K562 (cell line): ENCODE results near the gene P2RY6. TPM values are rescaled to one million over a fixed set of nuclear protein-coding genes. Genes with fewer than 3 reads are reported as not detected.

Experiments used
- BHLHE40 ChIP-seq: IDR thresholded peaks from 2 replicates; pipeline ENCODE4 v1.6.1; 2011; ENCODE audit warnings: low read length, improper control_type of control experiment
- CTBP1 ChIP-seq: fragments of 450-650 bp; IDR thresholded peaks from 2 replicates; pipeline ENCODE4 v1.6.1; 2016; ENCODE audit warnings: borderline replicate concordance
- ELF1 ChIP-seq: fragments of 200-800 bp; sonication (Bioruptor generic); IDR thresholded peaks from 2 replicates; pipeline ENCODE4 v1.6.1; 2016; ENCODE audit warnings: missing genetic modification characterization, missing compliant biosample characterization
- FOS ChIP-seq: IDR thresholded peaks from 3 replicates; pipeline ENCODE4 v1.6.1; 2011; ENCODE audit not compliant: insufficient read length; ENCODE audit errors: extremely low read depth
- GMEB1 ChIP-seq: fragments of 250-450 bp; sonication (Bioruptor Pico); IDR thresholded peaks from 2 replicates; pipeline ENCODE4 v1.4.0; 2020; ENCODE audit warnings: mild to moderate bottlenecking
- HDGF ChIP-seq: fragments of 450-650 bp; IDR thresholded peaks from 2 replicates; pipeline ENCODE4 v1.6.1; 2016
- MCM3 ChIP-seq: fragments of 450-650 bp; IDR thresholded peaks from 2 replicates; pipeline ENCODE4 v1.6.1; 2016
- MEF2D ChIP-seq: conservative IDR thresholded peaks from 2 replicates; pipeline ENCODE4 v1.6.1; 2016; ENCODE audit warnings: low read depth, missing genetic modification characterization, missing compliant biosample characterization
- NCOA1 ChIP-seq: fragments of 450-650 bp; IDR thresholded peaks from 2 replicates; pipeline ENCODE4 v1.6.1; 2016; ENCODE audit warnings: low read depth
- NCOA6 ChIP-seq: fragments of 450-650 bp; IDR thresholded peaks from 2 replicates; pipeline ENCODE4 v1.6.1; 2017; ENCODE audit warnings: mild to moderate bottlenecking
- NFIC ChIP-seq: fragments of 450-650 bp; IDR thresholded peaks from 2 replicates; pipeline ENCODE4 v1.6.1; 2017; ENCODE audit warnings: mild to moderate bottlenecking, inconsistent platforms
- NRF1 ChIP-seq, 2 experiments: fragments of 450-650 bp; IDR thresholded peaks in 1 of 2; conservative IDR thresholded peaks in 1 of 2; 2 replicates each; pipeline ENCODE4 v1.6.1; 2014; ENCODE audit warnings: mild to moderate bottlenecking in 2 of 2
- SNIP1 ChIP-seq: fragments of 450-650 bp; IDR thresholded peaks from 2 replicates; pipeline ENCODE4 v1.7.1; 2017; ENCODE audit warnings: low read depth, mild to moderate bottlenecking
- SRF ChIP-seq, 2 experiments: fragments of 250-450, 450-650 bp in 1 of 2; sonication (Bioruptor Pico) in 1 of 2; sonication (generic) in 1 of 2; formaldehyde crosslinking; IDR thresholded peaks; 2 replicates each; pipeline versions ENCODE4 v1.5.0 to v1.5.1; 2020 to 2022; ENCODE audit warnings: mild to moderate bottlenecking in 1 of 2, missing genetic modification reagents in 1 of 2
- TAF7 ChIP-seq: fragments of 450-650 bp; IDR thresholded peaks from 2 replicates; pipeline ENCODE4 v1.6.1; 2016; ENCODE audit warnings: missing genetic modification characterization, missing compliant biosample characterization
- TEAD4 ChIP-seq, 2 experiments: sonication (generic) in 1 of 2; formaldehyde crosslinking in 1 of 2; IDR thresholded peaks; 2 replicates each; pipeline versions ENCODE4 v1.6.1 to v1.8.0; 2012 to 2022; ENCODE audit warnings: borderline replicate concordance in 1 of 2, inconsistent platforms in 1 of 2, low read length in 1 of 2, mild to moderate bottlenecking in 1 of 2, missing genetic modification reagents in 1 of 2
- ZFX ChIP-seq: sonication (generic); formaldehyde crosslinking; IDR thresholded peaks from 2 replicates; pipeline ENCODE4 v1.8.0; 2022; ENCODE audit warnings: mild to moderate bottlenecking, missing genetic modification reagents, moderate library complexity
- ZNF175 ChIP-seq: fragments of 200-800 bp; sonication (Bioruptor generic); IDR thresholded peaks from 2 replicates; pipeline ENCODE4 v1.6.1; 2016; ENCODE audit warnings: low read depth, mild to moderate bottlenecking, missing genetic modification characterization, missing compliant biosample characterization
- ZNF217 ChIP-seq: sonication (generic); formaldehyde crosslinking; IDR thresholded peaks from 2 replicates; pipeline ENCODE4 v1.8.0; 2022; ENCODE audit warnings: mild to moderate bottlenecking, missing genetic modification reagents
- ZNF24 ChIP-seq: fragments of 450-650 bp; IDR thresholded peaks from 2 replicates; pipeline ENCODE4 v1.6.1; 2016
- ZNF384 ChIP-seq: IDR thresholded peaks from 2 replicates; pipeline ENCODE4 v1.6.1; 2012; ENCODE audit warnings: low read depth, low read length, improper control_type of control experiment
- ZNF695 ChIP-seq: fragments of 450-650 bp; formaldehyde crosslinking; IDR thresholded peaks from 2 replicates; pipeline ENCODE4 v1.4.0; 2020; ENCODE audit warnings: mild to moderate bottlenecking, moderate library complexity
- polyA plus RNA-seq, 8 experiments: library from polyadenylated mRNA; depleted of rRNA in 4 of 8; stranded (reverse) in 5 of 8; unstranded in 3 of 8; fragments of >200 nt; fragmentation: Nextera tagmentation in 2 of 8; fragmentation: Illumina TruSeq in 1 of 8; extraction: Ambion mirVana in 2 of 8; extraction: Trizol in 1 of 8; gene quantifications; 2 replicates each; pipeline versions ENCODE4 v1.2.1 to v1.2.3, GENCODE V29; 2011 to 2014; ENCODE audit warnings: inconsistent platforms in 1 of 8, missing spikeins in 1 of 8
- total RNA-seq, 7 experiments: library from RNA; depleted of rRNA in 6 of 7; stranded (reverse); fragments of >200 nt in 6 of 7; fragmentation: Illumina TruSeq in 2 of 7; extraction: Trizol in 2 of 7; gene quantifications; 2 replicates each; pipeline versions ENCODE4 v1.2.1 to v1.2.3, GENCODE V29; 2011 to 2021; ENCODE audit warnings: low replicate concordance in 1 of 7
- TF ChIP-seq, protein P1 (sequence below): sonication (generic); formaldehyde crosslinking; IDR thresholded peaks from 2 replicates; pipeline ENCODE4 v1.8.1; 2023; ENCODE audit warnings: mild to moderate bottlenecking, missing genetic modification reagents
- TF ChIP-seq, protein P2 (sequence below), 2 experiments: IDR thresholded peaks; 2 replicates each; pipeline ENCODE4 v1.6.1; 2012; ENCODE audit warnings: improper control_type of control experiment in 2 of 2, low read depth in 2 of 2, low read length in 2 of 2, borderline replicate concordance in 1 of 2

P2RY6 gene
- total and polyA plus RNA-seq, 9 of the 15 experiments (the other 6 are each of a cell fraction or from before 2014, with no cell fraction given): not detected

- TF ChIP-seq TEAD4 (IDR thresholded peaks at IDR 0.05; ENCODE audit: low read length): 0 out of 2 replicates have a peak, but pooled peaks have one; percentile 20
- no peak for TF ChIP-seq TEAD4 (CRISPR knock-in tag; IDR thresholded peaks at IDR 0.05; ENCODE audit: borderline replicate concordance)
- no peak for TF ChIP-seq MEF2D
- no peak for TF ChIP-seq ZNF24
- TF ChIP-seq SNIP1: no peak
- no peak for TF ChIP-seq HDGF
- no peak for TF ChIP-seq FOS
- 0 out of 2 replicates have a peak, but pooled peaks have one; percentile 8 for TF ChIP-seq ZFX (CRISPR knock-in tag)
- TF ChIP-seq SRF (CRISPR knock-in tag; IDR thresholded peaks at IDR 0.05): no peak
- peak; percentile 54 for TF ChIP-seq NFIC
- TF ChIP-seq CTBP1: 0 out of 2 replicates have a peak, but pooled peaks have one; percentile 27
- no peak for TF ChIP-seq TAF7 (tag)
- TF ChIP-seq NCOA1: no peak
- no peak for TF ChIP-seq GMEB1 (CRISPR knock-in tag)
- TF ChIP-seq ZNF384: no peak
- peak; percentile 63 to 66 for TF ChIP-seq NRF1 (conservative IDR thresholded peaks at IDR 0.05 in 1 of 2, IDR thresholded peaks at IDR 0.05 in 1 of 2)
- TF ChIP-seq BHLHE40: no peak
- TF ChIP-seq, protein P1, sequence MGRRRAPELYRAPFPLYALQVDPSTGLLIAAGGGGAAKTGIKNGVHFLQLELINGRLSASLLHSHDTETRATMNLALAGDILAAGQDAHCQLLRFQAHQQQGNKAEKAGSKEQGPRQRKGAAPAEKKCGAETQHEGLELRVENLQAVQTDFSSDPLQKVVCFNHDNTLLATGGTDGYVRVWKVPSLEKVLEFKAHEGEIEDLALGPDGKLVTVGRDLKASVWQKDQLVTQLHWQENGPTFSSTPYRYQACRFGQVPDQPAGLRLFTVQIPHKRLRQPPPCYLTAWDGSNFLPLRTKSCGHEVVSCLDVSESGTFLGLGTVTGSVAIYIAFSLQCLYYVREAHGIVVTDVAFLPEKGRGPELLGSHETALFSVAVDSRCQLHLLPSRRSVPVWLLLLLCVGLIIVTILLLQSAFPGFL: no peak
- TF ChIP-seq MCM3: no peak
- TF ChIP-seq ELF1 (tag): no peak
- TF ChIP-seq NCOA6: peak; percentile 77; the same call in 1 of the 2 replicates
- TF ChIP-seq, protein P2, sequence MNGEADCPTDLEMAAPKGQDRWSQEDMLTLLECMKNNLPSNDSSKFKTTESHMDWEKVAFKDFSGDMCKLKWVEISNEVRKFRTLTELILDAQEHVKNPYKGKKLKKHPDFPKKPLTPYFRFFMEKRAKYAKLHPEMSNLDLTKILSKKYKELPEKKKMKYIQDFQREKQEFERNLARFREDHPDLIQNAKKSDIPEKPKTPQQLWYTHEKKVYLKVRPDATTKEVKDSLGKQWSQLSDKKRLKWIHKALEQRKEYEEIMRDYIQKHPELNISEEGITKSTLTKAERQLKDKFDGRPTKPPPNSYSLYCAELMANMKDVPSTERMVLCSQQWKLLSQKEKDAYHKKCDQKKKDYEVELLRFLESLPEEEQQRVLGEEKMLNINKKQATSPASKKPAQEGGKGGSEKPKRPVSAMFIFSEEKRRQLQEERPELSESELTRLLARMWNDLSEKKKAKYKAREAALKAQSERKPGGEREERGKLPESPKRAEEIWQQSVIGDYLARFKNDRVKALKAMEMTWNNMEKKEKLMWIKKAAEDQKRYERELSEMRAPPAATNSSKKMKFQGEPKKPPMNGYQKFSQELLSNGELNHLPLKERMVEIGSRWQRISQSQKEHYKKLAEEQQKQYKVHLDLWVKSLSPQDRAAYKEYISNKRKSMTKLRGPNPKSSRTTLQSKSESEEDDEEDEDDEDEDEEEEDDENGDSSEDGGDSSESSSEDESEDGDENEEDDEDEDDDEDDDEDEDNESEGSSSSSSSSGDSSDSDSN (IDR thresholded peaks at IDR 0.05; ENCODE audit: borderline replicate concordance in 1 of 2, low read depth in 2 of 2, low read length in 2 of 2): 0 out of 4 replicates have a peak, but pooled peaks of 1 of the 2 experiments have one; percentile 50
- TF ChIP-seq ZNF695 (CRISPR knock-in tag): no peak
- no peak for TF ChIP-seq ZNF175 (CRISPR knock-in tag)
- TF ChIP-seq ZNF217 (CRISPR knock-in tag): no peak
Observed at GRCh38 chr11:73308961-73309919, 37.1 kb downstream of the P2RY6 start (continued).
